GM18511 (cell line): Measurements from ENCODE around the gene UTS2B.
"Not testable (repeated sequence)": the region's sequence is repeated elsewhere in the genome, so short reads cannot be mapped to it uniquely, and the experiment has no call there.

Experiments used
- ATAC-seq: cut with Tn5 transposase; IDR thresholded peaks from one replicate; pipeline ENCODE4 v1.9.1; 2021; ENCODE audit warnings: mild to moderate bottlenecking, moderate library complexity; ENCODE audit not compliant: unreplicated experiment

The UTS2B gene

DNA sequence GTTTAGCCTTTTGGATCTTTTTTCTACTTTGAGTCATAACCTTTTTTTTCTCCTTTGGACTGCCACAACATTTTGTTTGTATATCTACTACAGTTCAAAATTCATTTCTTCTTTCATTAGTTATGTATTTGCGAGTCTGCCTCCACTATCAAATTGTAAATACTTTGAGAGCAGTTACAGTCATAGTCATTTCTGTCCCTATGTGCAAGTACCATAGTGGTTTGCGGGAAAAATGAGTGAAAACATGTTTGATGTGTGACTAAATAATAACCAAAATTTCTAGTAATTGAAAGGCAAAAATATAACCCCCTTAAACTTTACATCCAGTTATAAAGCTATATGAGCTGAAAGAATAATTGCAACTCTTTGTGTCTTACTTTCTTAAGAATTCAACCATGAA is 46.9 kb downstream of the UTS2B start:
- peak; percentile 69 for ATAC-seq

GRCh38 chr3:191282251-191283185 is 47.8 kb downstream of the UTS2B start:
- peak; percentile 24 for ATAC-seq

DNA sequence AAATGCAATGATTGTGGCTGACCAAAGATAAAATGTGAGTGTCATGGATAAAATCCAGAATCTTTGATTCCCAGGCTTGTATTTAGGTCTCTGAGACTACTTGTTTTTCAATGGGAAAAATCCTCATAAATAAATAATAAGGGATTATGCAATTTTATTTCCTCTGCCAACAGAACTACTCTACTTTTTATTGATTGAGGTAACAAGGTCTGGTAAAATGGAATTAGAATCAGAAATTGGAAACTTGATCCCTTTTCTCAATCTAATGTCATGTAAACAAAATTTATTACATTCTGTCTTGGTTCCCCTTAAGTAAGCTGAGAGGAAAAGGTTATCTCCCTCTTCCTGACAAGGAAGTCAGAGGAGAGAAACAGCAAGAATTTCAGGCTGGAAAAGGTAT is 49.4 kb downstream of the UTS2B start:
- no peak for ATAC-seq

GRCh38 chr3:191280111-191280510 is 50.2 kb downstream of the UTS2B start:
- ATAC-seq: no peak

DNA sequence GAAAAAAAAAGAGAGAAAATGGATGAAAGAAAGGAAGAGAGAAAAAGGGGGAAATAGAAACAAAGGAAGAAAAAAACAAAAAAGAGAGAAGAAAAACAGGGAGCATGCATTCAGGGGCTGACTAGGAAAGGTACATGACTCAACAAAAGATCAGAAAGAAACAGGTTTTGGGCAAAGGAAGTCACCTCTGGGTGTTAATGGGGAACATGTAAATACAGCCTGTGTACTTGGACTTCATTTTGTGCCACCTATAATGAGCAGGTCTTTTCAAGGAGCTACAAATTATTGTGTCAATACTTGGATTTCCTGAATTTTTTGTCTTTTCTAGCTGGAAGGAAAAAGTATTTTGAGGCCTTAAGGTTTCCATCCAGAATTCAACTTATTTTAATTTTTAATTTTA is 54.6 kb downstream of the UTS2B start:
- ATAC-seq: no peak

GRCh38 chr3:191275244-191275643 is 55.1 kb downstream of the UTS2B start:
- ATAC-seq: not testable (repeated sequence)

DNA sequence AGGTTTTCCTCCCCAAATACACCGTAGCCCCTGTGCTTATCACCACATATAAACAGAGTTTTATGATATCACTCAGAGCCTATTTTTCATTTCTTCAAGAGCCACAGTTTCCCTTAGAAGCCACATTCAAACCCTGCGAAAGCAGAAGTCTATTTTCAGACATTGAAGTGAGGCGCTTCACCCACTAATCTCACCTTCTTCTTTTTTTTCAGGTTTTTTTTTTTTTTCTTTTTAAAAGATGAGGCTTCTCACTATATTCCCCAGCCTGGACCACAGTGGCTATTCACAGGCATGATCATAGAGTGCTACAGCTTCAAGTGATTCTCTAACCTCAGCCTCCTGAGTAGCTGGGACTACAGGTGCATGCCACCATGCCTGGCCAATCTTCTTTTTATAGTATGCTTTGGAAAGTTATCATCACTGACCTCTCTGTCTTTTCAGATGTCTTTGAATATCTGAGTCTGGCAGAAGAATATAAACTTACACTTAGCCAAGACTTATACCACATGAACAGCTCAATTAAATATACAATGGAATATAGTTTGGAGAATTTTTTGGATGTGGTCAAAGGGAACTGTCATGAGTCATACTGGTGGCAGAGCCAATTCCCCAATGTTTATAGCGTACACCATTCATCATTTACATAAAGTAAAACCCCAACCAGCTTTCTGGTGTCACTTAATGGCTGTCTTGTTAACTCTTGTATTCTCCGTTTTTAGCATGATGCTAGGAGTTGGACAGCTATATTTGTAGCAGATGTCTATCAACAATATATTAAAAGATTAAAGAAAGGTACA is 60.8 kb downstream of the UTS2B start:
- ATAC-seq: peak; percentile 78

- ATAC-seq: no peak
Measured at GRCh38 chr3:191268737-191269136, 61.6 kb downstream of the UTS2B start.

GRCh38 chr3:191263850-191264249 is 66.5 kb downstream of the UTS2B start:
- no peak for ATAC-seq

DNA sequence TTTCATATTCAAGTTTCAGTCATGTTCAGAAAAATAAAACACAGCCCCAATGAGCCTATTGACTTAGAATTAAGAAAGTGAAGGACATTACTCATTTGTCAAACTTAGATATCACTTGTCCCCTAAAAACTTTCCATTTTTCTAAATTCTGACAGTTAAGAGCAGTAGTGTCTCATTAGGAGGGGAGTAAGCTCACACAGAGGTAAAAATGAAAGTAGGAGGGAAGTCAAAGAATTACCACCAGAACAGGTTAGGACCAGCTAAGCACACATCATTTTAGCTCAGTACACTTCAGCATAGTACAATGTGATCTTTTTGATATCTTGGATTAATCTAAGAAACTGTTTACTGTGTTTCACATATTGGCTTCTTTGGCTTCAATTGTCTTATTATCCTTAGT is 67.0 kb downstream of the UTS2B start:
- peak; percentile 76 for ATAC-seq

DNA sequence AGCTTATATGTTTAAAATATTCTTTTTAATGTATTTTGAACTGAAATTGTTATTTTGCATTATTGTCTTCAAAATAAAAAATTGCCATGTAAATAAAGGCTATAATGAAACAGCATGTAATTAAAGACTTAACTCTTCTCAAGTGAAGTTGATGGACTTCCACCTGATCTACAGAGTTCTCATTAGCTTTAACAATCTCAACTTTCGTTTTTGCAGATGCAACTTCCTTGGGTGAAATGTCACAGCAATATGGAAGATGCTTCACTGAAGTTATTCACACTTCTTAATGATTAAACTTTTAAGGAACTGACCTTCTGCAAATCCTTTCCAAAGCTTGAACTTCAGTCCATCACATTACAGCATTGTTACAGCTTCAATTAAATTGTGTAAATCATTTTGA is 67.7 kb downstream of the UTS2B start:
- peak; percentile 74 for ATAC-seq

DNA sequence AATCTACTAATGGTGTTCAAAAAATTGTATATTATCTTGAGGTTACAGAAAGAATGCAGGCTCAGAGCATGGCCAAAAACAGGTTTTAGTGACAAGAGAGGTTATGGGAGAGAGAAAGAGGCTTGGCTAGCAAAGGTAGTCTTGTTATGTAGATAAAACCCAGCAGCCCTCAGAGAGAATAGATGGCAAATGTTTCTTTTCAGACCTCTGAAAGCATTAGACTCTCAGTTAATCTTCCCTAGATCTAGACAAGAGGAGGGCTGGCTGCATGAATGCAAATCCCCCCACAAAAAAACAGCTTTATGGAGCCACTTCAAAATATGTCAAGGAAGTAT is 69.1 kb downstream of the UTS2B start:
- no peak for ATAC-seq

GRCh38 chr3:191260431-191261303 is 69.7 kb downstream of the UTS2B start:
- no peak for ATAC-seq

DNA sequence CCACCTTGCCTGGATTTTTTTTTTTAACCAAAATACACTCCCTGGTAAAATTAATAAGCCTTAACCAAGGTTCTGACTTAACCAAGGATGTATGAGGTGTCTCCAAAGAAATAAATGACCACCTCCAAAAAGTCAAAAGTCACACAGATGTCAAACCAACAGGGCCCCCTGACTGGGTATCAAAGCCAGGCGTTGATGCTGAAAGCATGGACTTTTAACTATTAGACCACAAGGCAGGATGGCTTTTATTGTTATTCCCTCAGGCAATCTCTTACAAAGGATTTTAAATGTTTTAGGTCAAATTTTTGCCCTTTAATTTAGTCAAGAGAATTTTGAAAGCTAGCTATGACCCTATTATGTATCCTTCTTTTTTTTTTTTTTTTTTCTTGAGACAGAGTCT is 70.8 kb downstream of the UTS2B start:
- ATAC-seq: no peak

DNA sequence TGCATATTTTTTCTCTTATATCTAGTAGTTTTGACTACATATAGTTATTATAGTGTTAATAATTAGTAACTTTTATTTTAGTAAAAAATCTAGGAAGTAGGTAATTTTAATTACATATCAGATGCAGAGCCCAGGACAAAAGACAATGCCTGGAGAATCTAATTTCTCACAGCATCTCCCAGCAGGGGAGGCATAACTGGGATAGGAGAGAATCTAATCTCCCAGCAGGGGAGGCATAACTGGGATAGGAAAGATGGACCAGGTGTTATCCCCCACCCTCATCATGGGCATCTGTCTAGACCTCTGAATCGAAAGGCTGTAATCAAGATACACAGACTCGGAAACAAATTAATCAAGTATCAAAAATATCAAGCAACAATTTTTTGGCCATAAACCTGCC is 73.0 kb downstream of the UTS2B start:
- ATAC-seq: no peak

DNA sequence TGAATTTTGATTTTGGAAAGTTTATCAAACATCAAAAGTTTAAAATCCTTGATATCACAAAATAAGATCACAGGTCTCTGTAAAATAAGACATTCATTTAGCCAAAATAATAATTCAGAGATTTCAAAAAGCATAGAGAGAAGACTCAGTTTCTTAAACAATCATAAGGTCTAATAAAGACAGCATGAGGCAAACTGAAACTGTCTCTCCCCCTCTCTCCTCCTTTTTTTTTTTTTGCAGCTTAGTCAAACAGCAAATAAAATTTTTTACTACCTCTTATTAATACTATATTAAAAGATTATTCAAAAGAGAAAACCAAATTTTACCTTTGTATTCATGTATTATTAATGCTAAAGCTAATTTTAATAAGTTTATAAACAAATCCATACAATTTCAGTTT is 73.9 kb downstream of the UTS2B start:
- no peak for ATAC-seq

- ATAC-seq: no peak
Measured at GRCh38 chr3:191255156-191255555, 75.2 kb downstream of the UTS2B start.

- ATAC-seq: no peak
Measured at GRCh38 chr3:191254098-191254873, 76.0 kb downstream of the UTS2B start.

- ATAC-seq: peak; percentile 51
Measured at GRCh38 chr3:191253089-191253799, 77.1 kb downstream of the UTS2B start.

- no peak for ATAC-seq
Measured at GRCh38 chr3:191246630-191247029, 83.7 kb downstream of the UTS2B start.
